ENCODE measurements around the gene FAM174C.

FAM174C gene

GRCh38 chr19:1256646-1257474 lies 18.5 kb upstream of the FAM174C start:
- H3K4me2 ChIP-seq (ENCODE audit: low read depth, low read length, poor library complexity, severe bottlenecking): no peak overlapping the region
- H2AFZ ChIP-seq (ENCODE audit: low read depth, low read length, severe bottlenecking): no peak overlapping the region
- no peak overlapping the region for H3K4me3 ChIP-seq (ENCODE audit: insufficient read depth, low read length, poor library complexity, severe bottlenecking)
- H4K20me1 ChIP-seq (ENCODE audit: low read depth, low read length): no peaks in the 10 kb centered on the region
- H3K27ac ChIP-seq (ENCODE audit: low read depth, low read length): no peak overlapping the region
- no peaks in the 10 kb centered on the region for H3K9me2 ChIP-seq (replicated peaks; ENCODE audit: insufficient read depth, low read length)
- H3K79me2 ChIP-seq (ENCODE audit: insufficient read depth, low read length): peaks cover 10% of the 10 kb centered on the region; the same call in 1 of the 2 replicates
- H3K9me3 ChIP-seq (ENCODE audit: insufficient read depth, low read length): no peaks in the 10 kb centered on the region
- no peaks in the 10 kb centered on the region for H3K27me3 ChIP-seq (ENCODE audit: low read length)
- no peak overlapping the region for H3K9ac ChIP-seq (ENCODE audit: low read length)
- no peaks in the 10 kb centered on the region for H3K36me3 ChIP-seq (ENCODE audit: low read length)
- TF ChIP-seq EZH2phosphoT487 (conservative IDR thresholded peaks at IDR 0.05; ENCODE audit: low read length): no peak
- TF ChIP-seq CTCF (IDR thresholded peaks at IDR 0.05; ENCODE audit: insufficient read depth, low read length, poor library complexity, severe bottlenecking): no peak
- peaks cover 34% of the 10 kb centered on the region for H3F3A ChIP-seq (ENCODE audit: insufficient read depth)

GRCh38 chr19:1257475-1258162 lies 17.7 kb upstream of the FAM174C start:
- Histone ChIP-seq H3K27me3 (ENCODE audit: low read length) (no peaks in the 10 kb centered on the region), H3K36me3 (ENCODE audit: low read length) (no peaks in the 10 kb centered on the region), H3F3A (ENCODE audit: insufficient read depth) (peaks cover 40% of the 10 kb centered on the region), H2AFZ (ENCODE audit: low read depth, low read length, severe bottlenecking) (no peak overlapping the region), H3K9me2 (replicated peaks; ENCODE audit: insufficient read depth, low read length) (no peaks in the 10 kb centered on the region), H3K27ac (ENCODE audit: low read depth, low read length) (peak overlapping the region; percentile 91), H4K20me1 (ENCODE audit: low read depth, low read length) (no peaks in the 10 kb centered on the region), H3K9me3 (ENCODE audit: insufficient read depth, low read length) (no peaks in the 10 kb centered on the region), H3K9ac (ENCODE audit: low read length) (no peak overlapping the region), H3K4me2 (ENCODE audit: low read depth, low read length, poor library complexity, severe bottlenecking) (peak overlapping the region; percentile 70), H3K4me3 (ENCODE audit: insufficient read depth, low read length, poor library complexity, severe bottlenecking) (no peak overlapping the region), H3K79me2 (ENCODE audit: insufficient read depth, low read length) (peaks cover 9% of the 10 kb centered on the region; the same call in 1 of the 2 replicates)
- TF ChIP-seq CTCF (IDR thresholded peaks at IDR 0.05; ENCODE audit: insufficient read depth, low read length, poor library complexity, severe bottlenecking): no peak
- no peak for TF ChIP-seq EZH2phosphoT487 (conservative IDR thresholded peaks at IDR 0.05; ENCODE audit: low read length)

- Histone ChIP-seq H3K36me3 (ENCODE audit: low read length) (no peaks in the 10 kb centered on the region), H2AFZ (ENCODE audit: low read depth, low read length, severe bottlenecking) (no peak overlapping the region), H3K9me3 (ENCODE audit: insufficient read depth, low read length) (no peaks in the 10 kb centered on the region), H3K27me3 (ENCODE audit: low read length) (no peaks in the 10 kb centered on the region), H4K20me1 (ENCODE audit: low read depth, low read length) (no peaks in the 10 kb centered on the region), H3K9ac (ENCODE audit: low read length) (no peak overlapping the region), H3K4me3 (ENCODE audit: insufficient read depth, low read length, poor library complexity, severe bottlenecking) (no peak overlapping the region), H3K4me2 (ENCODE audit: low read depth, low read length, poor library complexity, severe bottlenecking) (peak overlapping the region; percentile 70), H3K79me2 (ENCODE audit: insufficient read depth, low read length) (peaks cover 7% of the 10 kb centered on the region; the same call in 1 of the 2 replicates), H3K9me2 (replicated peaks; ENCODE audit: insufficient read depth, low read length) (no peaks in the 10 kb centered on the region), H3K27ac (ENCODE audit: low read depth, low read length) (peak overlapping the region; percentile 91), H3F3A (ENCODE audit: insufficient read depth) (peaks cover 45% of the 10 kb centered on the region)
- TF ChIP-seq CTCF (IDR thresholded peaks at IDR 0.05; ENCODE audit: insufficient read depth, low read length, poor library complexity, severe bottlenecking): no peak
- TF ChIP-seq EZH2phosphoT487 (conservative IDR thresholded peaks at IDR 0.05; ENCODE audit: low read length): no peak
These were observed 17.2 kb upstream of the FAM174C start for GRCh38 chr19:1258163-1258492.
